GM23338 (cell line): ENCODE measurements around the gene ZNF69. TPM values are rescaled to one million over a fixed set of nuclear protein-coding genes. Genes with fewer than 3 reads are reported as not detected.
A peak's percentile ranks its signal among the peaks of the same experiment; 100 is the strongest.

Experiments
- ATAC-seq: fragments of 200-7000 bp; cut with Tn5 transposase; 3 replicates; pipeline ENCODE4 v1.9.1; 2020
- DNase-seq: peaks from one replicate; pipeline ENCODE4 v3.0.0-alpha.2; 2015; ENCODE audit warnings: low spot score
- H2AFZ ChIP-seq: fragments of 200-600 bp; sonication (generic); 2 replicates; pipeline ENCODE4 v1.8.0; 2016; ENCODE audit warnings: antibody characterized with exemption, mild to moderate bottlenecking, moderate library complexity
- H3F3A ChIP-seq: fragments of 200-600 bp; sonication (generic); replicated peaks from 2 replicates; pipeline ENCODE4 v1.8.0; 2017; ENCODE audit warnings: antibody characterized with exemption, mixed run types, low read depth
- H3K27ac ChIP-seq: fragments of 200-600 bp; sonication (generic); 2 replicates; pipeline ENCODE4 v1.6.1; 2016; ENCODE audit warnings: low read depth
- H3K27me3 ChIP-seq: fragments of 200-600 bp; sonication (generic); 2 replicates; pipeline ENCODE4 v1.8.0; 2016; ENCODE audit warnings: mild to moderate bottlenecking, mixed run types, moderate library complexity; ENCODE audit not compliant: insufficient read depth
- H3K36me3 ChIP-seq: fragments of 200-600 bp; sonication (generic); 2 replicates; pipeline ENCODE4 v1.8.0; 2016; ENCODE audit warnings: mild to moderate bottlenecking; ENCODE audit not compliant: insufficient read depth
- H3K4me1 ChIP-seq: fragments of 200-600 bp; sonication (generic); 2 replicates; pipeline ENCODE4 v1.8.0; 2016; ENCODE audit warnings: mild to moderate bottlenecking, moderate library complexity; ENCODE audit not compliant: insufficient read depth
- H3K4me2 ChIP-seq: fragments of 200-600 bp; sonication (generic); 2 replicates; pipeline ENCODE4 v1.7.1; 2017; ENCODE audit warnings: mixed run types
- H3K4me3 ChIP-seq: fragments of 200-600 bp; sonication (generic); 2 replicates; pipeline ENCODE4 v1.6.1; 2016; ENCODE audit warnings: mixed run types
- H3K79me2 ChIP-seq: fragments of 200-600 bp; sonication (generic); replicated peaks from 2 replicates; pipeline ENCODE4 v1.8.0; 2017; ENCODE audit warnings: mild to moderate bottlenecking; ENCODE audit not compliant: insufficient read depth
- H3K9me2 ChIP-seq: fragments of 200-600 bp; sonication (generic); 2 replicates; pipeline ENCODE4 v1.8.0; 2017; ENCODE audit not compliant: insufficient read depth
- H4K20me1 ChIP-seq: fragments of 200-600 bp; sonication (generic); replicated peaks from 2 replicates; pipeline ENCODE4 v1.8.0; 2017; ENCODE audit warnings: mild to moderate bottlenecking; ENCODE audit not compliant: insufficient read depth
- H3K27ac Mint-ChIP-seq: 2 replicates; pipeline ENCODE4 v1.8.0; 2020; ENCODE audit warnings: inconsistent platforms, mild to moderate bottlenecking, moderate library complexity, mixed read lengths
- H3K27me3 Mint-ChIP-seq: 3 replicates; pipeline ENCODE4 v1.8.0; 2022; ENCODE audit warnings: low read depth, mild to moderate bottlenecking, moderate library complexity, mixed read lengths, inconsistent platforms; ENCODE audit not compliant: insufficient read depth, poor library complexity
- H3K36me3 Mint-ChIP-seq: 3 replicates; pipeline ENCODE4 v1.8.0; 2021; ENCODE audit warnings: low read depth, mild to moderate bottlenecking, inconsistent platforms, moderate library complexity, mixed read lengths
- H3K4me1 Mint-ChIP-seq: 3 replicates; pipeline ENCODE4 v1.8.0; 2020; ENCODE audit warnings: mild to moderate bottlenecking, inconsistent platforms, mixed read lengths
- H3K4me3 Mint-ChIP-seq: 3 replicates; pipeline ENCODE4 v1.8.0; 2021; ENCODE audit warnings: moderate library complexity, mild to moderate bottlenecking, inconsistent platforms, mixed read lengths
- H3K9me3 Mint-ChIP-seq: 3 replicates; pipeline ENCODE4 v1.8.0; 2020; ENCODE audit warnings: moderate library complexity, mild to moderate bottlenecking, inconsistent platforms, mixed read lengths
- CREB1 ChIP-seq: fragments of 250-450 bp; sonication (Bioruptor Pico); IDR thresholded peaks from 2 replicates; pipeline ENCODE4 v1.5.0; 2020; ENCODE audit warnings: low read depth, mild to moderate bottlenecking, moderate library complexity
- EZH2 ChIP-seq: fragments of 200-600 bp; sonication (generic); IDR thresholded peaks from one replicate; pipeline ENCODE4 v1.8.0; 2017; ENCODE audit warnings: antibody characterized with exemption, mild to moderate bottlenecking, low read depth; ENCODE audit not compliant: unreplicated experiment
- EZH2phosphoT487 ChIP-seq: fragments of 200-600 bp; sonication (generic); IDR thresholded peaks from one replicate; pipeline ENCODE4 v1.8.1; 2018; ENCODE audit warnings: antibody characterized with exemption; ENCODE audit not compliant: unreplicated experiment
- JUNB ChIP-seq: IDR thresholded peaks from one replicate; pipeline ENCODE4 v1.6.1; 2016; ENCODE audit warnings: antibody characterized with exemption; ENCODE audit not compliant: unreplicated experiment
- NANOG ChIP-seq: IDR thresholded peaks from 2 replicates; pipeline ENCODE4 v1.6.1; 2016; ENCODE audit warnings: antibody characterized with exemption, borderline replicate concordance
- POLR2AphosphoS5 ChIP-seq: IDR thresholded peaks from 2 replicates; pipeline ENCODE4 v1.6.1; 2016; ENCODE audit warnings: antibody characterized with exemption, low read depth
- STAT1 ChIP-seq: IDR thresholded peaks from one replicate; pipeline ENCODE4 v1.6.1; 2016; ENCODE audit warnings: antibody characterized with exemption; ENCODE audit not compliant: unreplicated experiment
- ZNF114 ChIP-seq: fragments of 250-450 bp; sonication (Bioruptor Pico); IDR thresholded peaks from 2 replicates; pipeline ENCODE4 v1.5.0; 2020; ENCODE audit warnings: mild to moderate bottlenecking, moderate library complexity
- ZNF331 ChIP-seq: fragments of 250-450 bp; sonication (Bioruptor Pico); IDR thresholded peaks from 2 replicates; pipeline ENCODE4 v1.5.0; 2020; ENCODE audit warnings: low read depth, mild to moderate bottlenecking, moderate library complexity
- polyA plus RNA-seq: library from polyadenylated mRNA; unstranded; fragments of >200 nt; fragmentation: Nextera tagmentation; extraction: Ambion mirVana; gene quantifications from 2 replicates; pipeline ENCODE4 v1.2.1, GENCODE V29; 2016
- total RNA-seq: library from RNA; depleted of rRNA; stranded (reverse); fragments of >200 nt; shearing (Covaris generic); gene quantifications from 2 replicates; pipeline ENCODE4 v1.2.3, GENCODE V29; 2014
- TF ChIP-seq, protein P1 (sequence below), 2 experiments: fragments of 200-600 bp in 1 of 2; sonication (generic) in 1 of 2; conservative IDR thresholded peaks; 2 replicates each; pipeline versions ENCODE4 v1.5.1 to v1.6.1; 2016 to 2017; ENCODE audit warnings: antibody characterized with exemption in 2 of 2, low read depth in 2 of 2, mild to moderate bottlenecking in 2 of 2, moderate library complexity in 1 of 2
- TF ChIP-seq, protein P2 (sequence below): IDR thresholded peaks from one replicate; pipeline ENCODE4 v1.6.1; 2018; ENCODE audit warnings: antibody characterized with exemption; ENCODE audit not compliant: unreplicated experiment
- TF ChIP-seq, protein P3 (sequence below): fragments of 250-450 bp; sonication (Bioruptor Pico); IDR thresholded peaks from 2 replicates; pipeline ENCODE4 v1.5.0; 2020; ENCODE audit warnings: mild to moderate bottlenecking, moderate library complexity
- TF ChIP-seq, protein P4 (sequence below): IDR thresholded peaks from 2 replicates; pipeline ENCODE4 v1.6.1; 2016; ENCODE audit warnings: antibody characterized with exemption

Gene ZNF69
- total and polyA plus RNA-seq, 2 experiments from 2014 or later = 15.8 to 60.4 TPM

DNA sequence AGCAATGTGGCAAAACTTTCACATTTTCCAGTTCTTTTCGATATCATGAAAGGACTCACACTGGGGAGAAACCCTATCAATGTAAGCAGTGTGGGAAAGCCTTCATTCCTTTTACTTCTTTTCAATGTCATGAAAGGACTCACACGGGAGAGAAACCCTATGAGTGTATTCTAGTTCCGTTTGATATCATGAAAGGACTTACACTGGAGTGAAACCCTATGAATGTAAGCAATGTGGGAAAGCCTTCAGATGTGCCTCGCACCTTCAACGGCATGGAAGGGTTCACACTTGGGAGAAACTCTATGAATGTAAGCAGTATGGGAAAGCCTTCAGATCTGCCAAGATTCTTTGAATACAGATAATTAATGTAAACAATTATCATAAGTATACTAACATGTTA is 62.7 kb downstream of the ZNF69 start:
- peaks cover 96% of the 10 kb centered on the region for H3K9me3 Mint-ChIP-seq

More for the DNA sequence above, 62.7 kb downstream of the ZNF69 start:
- H3K27me3 Mint-ChIP-seq = peaks cover 4% of the 10 kb centered on the region
- Histone ChIP-seq H3K4me3 (peak overlapping the region; percentile 41; the same call in 1 of the 2 replicates), H3K79me2 (no peaks in the 10 kb centered on the region), H3K36me3 (peaks cover 66% of the 10 kb centered on the region), H3K9me2 (no peaks in the 10 kb centered on the region), H4K20me1 (no peaks in the 10 kb centered on the region), H3K27ac (no peak overlapping the region), H2AFZ (no peak overlapping the region), H3F3A (peaks cover 15% of the 10 kb centered on the region), H3K4me1 (no peaks in the 10 kb centered on the region), H3K4me2 (no peak overlapping the region), H3K27me3 (0 out of 2 replicates have a peak, but pooled peaks cover 7% of the 10 kb centered on the region)
- peaks cover 42% of the 10 kb centered on the region for H3K36me3 Mint-ChIP-seq
- TF ChIP-seq EZH2 (no peak), STAT1 (no peak), POLR2AphosphoS5 (no peak), EZH2phosphoT487 (no peak), NANOG (no peak), CREB1 (CRISPR knock-in tag) (no peak), JUNB (no peak), ZNF114 (CRISPR knock-in tag) (no peak), ZNF331 (no peak)
- TF ChIP-seq, protein P1, sequence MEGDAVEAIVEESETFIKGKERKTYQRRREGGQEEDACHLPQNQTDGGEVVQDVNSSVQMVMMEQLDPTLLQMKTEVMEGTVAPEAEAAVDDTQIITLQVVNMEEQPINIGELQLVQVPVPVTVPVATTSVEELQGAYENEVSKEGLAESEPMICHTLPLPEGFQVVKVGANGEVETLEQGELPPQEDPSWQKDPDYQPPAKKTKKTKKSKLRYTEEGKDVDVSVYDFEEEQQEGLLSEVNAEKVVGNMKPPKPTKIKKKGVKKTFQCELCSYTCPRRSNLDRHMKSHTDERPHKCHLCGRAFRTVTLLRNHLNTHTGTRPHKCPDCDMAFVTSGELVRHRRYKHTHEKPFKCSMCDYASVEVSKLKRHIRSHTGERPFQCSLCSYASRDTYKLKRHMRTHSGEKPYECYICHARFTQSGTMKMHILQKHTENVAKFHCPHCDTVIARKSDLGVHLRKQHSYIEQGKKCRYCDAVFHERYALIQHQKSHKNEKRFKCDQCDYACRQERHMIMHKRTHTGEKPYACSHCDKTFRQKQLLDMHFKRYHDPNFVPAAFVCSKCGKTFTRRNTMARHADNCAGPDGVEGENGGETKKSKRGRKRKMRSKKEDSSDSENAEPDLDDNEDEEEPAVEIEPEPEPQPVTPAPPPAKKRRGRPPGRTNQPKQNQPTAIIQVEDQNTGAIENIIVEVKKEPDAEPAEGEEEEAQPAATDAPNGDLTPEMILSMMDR (conservative IDR thresholded peaks at IDR 0.05; ENCODE audit: low read depth in 2 of 2) = no peak
- TF ChIP-seq, protein P2, sequence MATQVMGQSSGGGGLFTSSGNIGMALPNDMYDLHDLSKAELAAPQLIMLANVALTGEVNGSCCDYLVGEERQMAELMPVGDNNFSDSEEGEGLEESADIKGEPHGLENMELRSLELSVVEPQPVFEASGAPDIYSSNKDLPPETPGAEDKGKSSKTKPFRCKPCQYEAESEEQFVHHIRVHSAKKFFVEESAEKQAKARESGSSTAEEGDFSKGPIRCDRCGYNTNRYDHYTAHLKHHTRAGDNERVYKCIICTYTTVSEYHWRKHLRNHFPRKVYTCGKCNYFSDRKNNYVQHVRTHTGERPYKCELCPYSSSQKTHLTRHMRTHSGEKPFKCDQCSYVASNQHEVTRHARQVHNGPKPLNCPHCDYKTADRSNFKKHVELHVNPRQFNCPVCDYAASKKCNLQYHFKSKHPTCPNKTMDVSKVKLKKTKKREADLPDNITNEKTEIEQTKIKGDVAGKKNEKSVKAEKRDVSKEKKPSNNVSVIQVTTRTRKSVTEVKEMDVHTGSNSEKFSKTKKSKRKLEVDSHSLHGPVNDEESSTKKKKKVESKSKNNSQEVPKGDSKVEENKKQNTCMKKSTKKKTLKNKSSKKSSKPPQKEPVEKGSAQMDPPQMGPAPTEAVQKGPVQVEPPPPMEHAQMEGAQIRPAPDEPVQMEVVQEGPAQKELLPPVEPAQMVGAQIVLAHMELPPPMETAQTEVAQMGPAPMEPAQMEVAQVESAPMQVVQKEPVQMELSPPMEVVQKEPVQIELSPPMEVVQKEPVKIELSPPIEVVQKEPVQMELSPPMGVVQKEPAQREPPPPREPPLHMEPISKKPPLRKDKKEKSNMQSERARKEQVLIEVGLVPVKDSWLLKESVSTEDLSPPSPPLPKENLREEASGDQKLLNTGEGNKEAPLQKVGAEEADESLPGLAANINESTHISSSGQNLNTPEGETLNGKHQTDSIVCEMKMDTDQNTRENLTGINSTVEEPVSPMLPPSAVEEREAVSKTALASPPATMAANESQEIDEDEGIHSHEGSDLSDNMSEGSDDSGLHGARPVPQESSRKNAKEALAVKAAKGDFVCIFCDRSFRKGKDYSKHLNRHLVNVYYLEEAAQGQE = no peak
- TF ChIP-seq, protein P3, sequence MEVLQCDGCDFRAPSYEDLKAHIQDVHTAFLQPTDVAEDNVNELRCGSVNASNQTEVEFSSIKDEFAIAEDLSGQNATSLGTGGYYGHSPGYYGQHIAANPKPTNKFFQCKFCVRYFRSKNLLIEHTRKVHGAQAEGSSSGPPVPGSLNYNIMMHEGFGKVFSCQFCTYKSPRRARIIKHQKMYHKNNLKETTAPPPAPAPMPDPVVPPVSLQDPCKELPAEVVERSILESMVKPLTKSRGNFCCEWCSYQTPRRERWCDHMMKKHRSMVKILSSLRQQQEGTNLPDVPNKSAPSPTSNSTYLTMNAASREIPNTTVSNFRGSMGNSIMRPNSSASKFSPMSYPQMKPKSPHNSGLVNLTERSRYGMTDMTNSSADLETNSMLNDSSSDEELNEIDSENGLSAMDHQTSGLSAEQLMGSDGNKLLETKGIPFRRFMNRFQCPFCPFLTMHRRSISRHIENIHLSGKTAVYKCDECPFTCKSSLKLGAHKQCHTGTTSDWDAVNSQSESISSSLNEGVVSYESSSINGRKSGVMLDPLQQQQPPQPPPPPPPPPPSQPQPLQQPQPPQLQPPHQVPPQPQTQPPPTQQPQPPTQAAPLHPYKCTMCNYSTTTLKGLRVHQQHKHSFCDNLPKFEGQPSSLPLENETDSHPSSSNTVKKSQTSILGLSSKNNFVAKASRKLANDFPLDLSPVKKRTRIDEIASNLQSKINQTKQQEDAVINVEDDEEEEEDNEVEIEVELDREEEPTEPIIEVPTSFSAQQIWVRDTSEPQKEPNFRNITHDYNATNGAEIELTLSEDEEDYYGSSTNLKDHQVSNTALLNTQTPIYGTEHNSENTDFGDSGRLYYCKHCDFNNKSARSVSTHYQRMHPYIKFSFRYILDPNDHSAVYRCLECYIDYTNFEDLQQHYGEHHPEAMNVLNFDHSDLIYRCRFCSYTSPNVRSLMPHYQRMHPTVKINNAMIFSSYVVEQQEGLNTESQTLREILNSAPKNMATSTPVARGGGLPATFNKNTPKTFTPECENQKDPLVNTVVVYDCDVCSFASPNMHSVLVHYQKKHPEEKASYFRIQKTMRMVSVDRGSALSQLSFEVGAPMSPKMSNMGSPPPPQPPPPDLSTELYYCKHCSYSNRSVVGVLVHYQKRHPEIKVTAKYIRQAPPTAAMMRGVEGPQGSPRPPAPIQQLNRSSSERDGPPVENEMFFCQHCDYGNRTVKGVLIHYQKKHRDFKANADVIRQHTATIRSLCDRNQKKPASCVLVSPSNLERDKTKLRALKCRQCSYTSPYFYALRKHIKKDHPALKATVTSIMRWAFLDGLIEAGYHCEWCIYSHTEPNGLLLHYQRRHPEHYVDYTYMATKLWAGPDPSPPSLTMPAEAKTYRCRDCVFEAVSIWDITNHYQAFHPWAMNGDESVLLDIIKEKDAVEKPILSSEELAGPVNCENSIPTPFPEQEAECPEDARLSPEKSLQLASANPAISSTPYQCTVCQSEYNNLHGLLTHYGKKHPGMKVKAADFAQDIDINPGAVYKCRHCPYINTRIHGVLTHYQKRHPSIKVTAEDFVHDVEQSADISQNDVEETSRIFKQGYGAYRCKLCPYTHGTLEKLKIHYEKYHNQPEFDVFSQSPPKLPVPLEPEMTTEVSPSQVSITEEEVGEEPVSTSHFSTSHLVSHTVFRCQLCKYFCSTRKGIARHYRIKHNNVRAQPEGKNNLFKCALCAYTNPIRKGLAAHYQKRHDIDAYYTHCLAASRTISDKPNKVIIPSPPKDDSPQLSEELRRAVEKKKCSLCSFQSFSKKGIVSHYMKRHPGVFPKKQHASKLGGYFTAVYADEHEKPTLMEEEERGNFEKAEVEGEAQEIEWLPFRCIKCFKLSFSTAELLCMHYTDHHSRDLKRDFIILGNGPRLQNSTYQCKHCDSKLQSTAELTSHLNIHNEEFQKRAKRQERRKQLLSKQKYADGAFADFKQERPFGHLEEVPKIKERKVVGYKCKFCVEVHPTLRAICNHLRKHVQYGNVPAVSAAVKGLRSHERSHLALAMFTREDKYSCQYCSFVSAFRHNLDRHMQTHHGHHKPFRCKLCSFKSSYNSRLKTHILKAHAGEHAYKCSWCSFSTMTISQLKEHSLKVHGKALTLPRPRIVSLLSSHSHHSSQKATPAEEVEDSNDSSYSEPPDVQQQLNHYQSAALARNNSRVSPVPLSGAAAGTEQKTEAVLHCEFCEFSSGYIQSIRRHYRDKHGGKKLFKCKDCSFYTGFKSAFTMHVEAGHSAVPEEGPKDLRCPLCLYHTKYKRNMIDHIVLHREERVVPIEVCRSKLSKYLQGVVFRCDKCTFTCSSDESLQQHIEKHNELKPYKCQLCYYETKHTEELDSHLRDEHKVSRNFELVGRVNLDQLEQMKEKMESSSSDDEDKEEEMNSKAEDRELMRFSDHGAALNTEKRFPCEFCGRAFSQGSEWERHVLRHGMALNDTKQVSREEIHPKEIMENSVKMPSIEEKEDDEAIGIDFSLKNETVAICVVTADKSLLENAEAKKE = no peak
- TF ChIP-seq, protein P4, sequence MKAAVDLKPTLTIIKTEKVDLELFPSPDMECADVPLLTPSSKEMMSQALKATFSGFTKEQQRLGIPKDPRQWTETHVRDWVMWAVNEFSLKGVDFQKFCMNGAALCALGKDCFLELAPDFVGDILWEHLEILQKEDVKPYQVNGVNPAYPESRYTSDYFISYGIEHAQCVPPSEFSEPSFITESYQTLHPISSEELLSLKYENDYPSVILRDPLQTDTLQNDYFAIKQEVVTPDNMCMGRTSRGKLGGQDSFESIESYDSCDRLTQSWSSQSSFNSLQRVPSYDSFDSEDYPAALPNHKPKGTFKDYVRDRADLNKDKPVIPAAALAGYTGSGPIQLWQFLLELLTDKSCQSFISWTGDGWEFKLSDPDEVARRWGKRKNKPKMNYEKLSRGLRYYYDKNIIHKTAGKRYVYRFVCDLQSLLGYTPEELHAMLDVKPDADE = no peak
- ATAC-seq = no peak
- H3K4me1 Mint-ChIP-seq = no peaks in the 10 kb centered on the region
- no peak overlapping the region for H3K4me3 Mint-ChIP-seq
- DNase-seq = no peak
- no peak overlapping the region for H3K27ac Mint-ChIP-seq
